HepG2 (cell line): Measurements from ENCODE around the gene DMRTB1. TPM values are rescaled to one million over a fixed set of nuclear protein-coding genes. Genes with fewer than 3 reads are reported as not detected.

ENCODE experiments used
- ATAC-seq: fragments of 200-7000 bp; cut with Tn5 transposase; 3 replicates; pipeline ENCODE4 v1.9.1; 2020; ENCODE audit warnings: mild to moderate bottlenecking, moderate library complexity
- BruUV-seq: library from RNA; stranded (reverse); fragments of 400-500 nt; replicated peaks from 2 replicates; lab custom pipeline; 2021; lab: Mats Ljungman, UMichigan
- CTCF ChIA-PET: fragments of 300-600 bp; formaldehyde crosslinking; extraction: SDS; loops from one replicate; lab custom pipeline; 2021; ENCODE audit warnings: low total read pairs, inconsistent platforms, low intra/inter-chr PET ratio; lab: Yijun Ruan, JAX
- POLR2A ChIA-PET: fragments of 350-600 bp; sonication (Branson Sonifier 250); formaldehyde crosslinking; loops from one replicate; lab custom pipeline; 2020; ENCODE audit warnings: antibody characterized with exemption, inconsistent platforms; lab: Yijun Ruan, JAX
- DNase-seq: peaks from one replicate; pipeline ENCODE4 v3.0.0-alpha.2; 2015; ENCODE audit warnings: low spot score
- FAIRE-seq: peaks from 3 replicates; lab custom pipeline; 2011; peaks lifted over from hg19 to GRCh38; lab: Jason Lieb, UNC
- H2AFZ ChIP-seq: one replicate; pipeline ENCODE4 v1.6.1; 2011; ENCODE audit warnings: low read length, inconsistent platforms
- H3K27ac ChIP-seq: fragments of 300-600 bp; 3 replicates; pipeline ENCODE4 v1.8.0; 2011; ENCODE audit warnings: mixed run types, mild to moderate bottlenecking, mixed read lengths, low read length, inconsistent platforms; ENCODE audit not compliant: insufficient read depth; ENCODE audit errors: extremely low read length
- H3K27me3 ChIP-seq, 2 experiments: fragments of 200-600 bp in 1 of 2; 2 replicates in 1 of 2; 3 replicates in 1 of 2; pipeline versions ENCODE4 v1.6.0 to v1.8.0; 2011; ENCODE audit warnings: low read length in 2 of 2, mild to moderate bottlenecking in 2 of 2, moderate library complexity in 2 of 2, inconsistent platforms in 1 of 2; ENCODE audit not compliant: insufficient read depth in 2 of 2, control insufficient read depth in 1 of 2
- H3K36me3 ChIP-seq, 2 experiments: fragments of 200-600 bp in 1 of 2; replicated peaks in 1 of 2; 2 replicates in 1 of 2; 3 replicates in 1 of 2; pipeline versions ENCODE4 v1.5.1 to v1.8.0; 2011; ENCODE audit warnings: low read length in 2 of 2, inconsistent platforms in 1 of 2; ENCODE audit not compliant: insufficient read depth in 2 of 2, control insufficient read depth in 1 of 2
- H3K4me1 ChIP-seq: 2 replicates; pipeline ENCODE4 v1.5.1; 2012; ENCODE audit warnings: low read length, inconsistent platforms; ENCODE audit not compliant: insufficient read depth
- H3K4me2 ChIP-seq: 2 replicates; pipeline ENCODE4 v1.6.0; 2011; ENCODE audit warnings: low read depth, low read length, inconsistent platforms
- H3K4me3 ChIP-seq, 3 experiments: fragments of 200-600 bp in 1 of 3; sonication (generic), shearing (Covaris generic) in 1 of 3; replicated peaks in 1 of 3; 2 replicates each; pipeline ENCODE4 v1.5.1; 2011 to 2016; ENCODE audit warnings: low read length in 3 of 3, inconsistent platforms in 2 of 3, low read depth in 2 of 3, mild to moderate bottlenecking in 2 of 3, control low read depth in 1 of 3, mixed read lengths in 1 of 3; ENCODE audit not compliant: insufficient read depth in 1 of 3
- H3K79me2 ChIP-seq: one replicate; pipeline ENCODE4 v1.6.1; 2011; ENCODE audit warnings: low read length, inconsistent platforms; ENCODE audit not compliant: insufficient read depth
- H3K9ac ChIP-seq: 2 replicates; pipeline ENCODE4 v1.6.0; 2011; ENCODE audit warnings: mild to moderate bottlenecking, low read depth, low read length, inconsistent platforms; ENCODE audit not compliant: insufficient read depth
- H3K9me3 ChIP-seq: 2 replicates; pipeline ENCODE4 v1.5.1; 2012; ENCODE audit warnings: mild to moderate bottlenecking, low read length
- H4K20me1 ChIP-seq: 2 replicates; pipeline ENCODE4 v1.6.0; 2011; ENCODE audit warnings: inconsistent platforms, mild to moderate bottlenecking, low read length, moderate library complexity; ENCODE audit not compliant: insufficient read depth
- CENPT ChIP-seq: sonication (generic); formaldehyde crosslinking; IDR thresholded peaks from 2 replicates; pipeline ENCODE4 v1.8.0; 2022; ENCODE audit warnings: low read depth, mild to moderate bottlenecking, moderate library complexity, missing genetic modification reagents
- MED13 ChIP-seq: sonication (generic); formaldehyde crosslinking; IDR thresholded peaks from 2 replicates; pipeline ENCODE4 v1.5.0; 2020; ENCODE audit warnings: missing genetic modification reagents
- NR0B2 ChIP-seq: sonication (generic); formaldehyde crosslinking; IDR thresholded peaks from 2 replicates; pipeline ENCODE4 v1.4.0; 2020; ENCODE audit warnings: mild to moderate bottlenecking, missing genetic modification reagents
- ZNF124 ChIP-seq: sonication (generic); formaldehyde crosslinking; IDR thresholded peaks from 2 replicates; pipeline ENCODE4 v1.4.0; 2020; ENCODE audit warnings: missing genetic modification reagents
- ZNF709 ChIP-seq: sonication (generic); formaldehyde crosslinking; IDR thresholded peaks from 2 replicates; pipeline ENCODE4 v1.5.0; 2020; ENCODE audit warnings: mild to moderate bottlenecking, missing genetic modification reagents
- ZNF782 ChIP-seq: sonication (generic); formaldehyde crosslinking; IDR thresholded peaks from 2 replicates; pipeline ENCODE4 v1.4.0; 2020; ENCODE audit warnings: missing genetic modification reagents, mild to moderate bottlenecking, borderline replicate concordance
- in situ Hi-C: cut with HindIII; loops from 2 replicates; pipeline ENCODE4 v1.10.0; 2017; ENCODE audit warnings: low pct_unique_long_range_greater_than_20kb; ENCODE audit not compliant: extremely low pct_ligation_motif_present
- intact Hi-C: fragments of 100-400 bp; cut with micrococcal nuclease; formaldehyde crosslinking; loops from one replicate; pipeline ENCODE4 v1.10.0; 2022; ENCODE audit not compliant: unreplicated experiment
- polyA plus RNA-seq, 8 experiments: library from polyadenylated mRNA; depleted of rRNA in 3 of 8; stranded (reverse) in 7 of 8; unstranded in 1 of 8; fragments of >200 nt; fragmentation: Illumina TruSeq in 4 of 8; extraction: Trizol in 4 of 8; gene quantifications; 2 replicates each; pipeline versions ENCODE4 v1.2.1 to v1.2.3, GENCODE V29; 2011 to 2016; ENCODE audit warnings: low read depth in 4 of 8, missing spikeins in 1 of 8, mixed read lengths in 1 of 8; ENCODE audit not compliant: insufficient read depth in 1 of 8
- total RNA-seq, 5 experiments: library from RNA; depleted of rRNA; stranded (reverse); fragments of >200 nt; fragmentation: Illumina TruSeq; extraction: Trizol; gene quantifications; 2 replicates each; pipeline ENCODE4 v1.2.3, GENCODE V29; 2016; ENCODE audit warnings: low read depth in 1 of 5

Gene DMRTB1
- total and polyA plus RNA-seq, 2 of the 13 experiments (the other 11 are each of a cell fraction or from before 2014, with no cell fraction given), result not detected

DNA sequence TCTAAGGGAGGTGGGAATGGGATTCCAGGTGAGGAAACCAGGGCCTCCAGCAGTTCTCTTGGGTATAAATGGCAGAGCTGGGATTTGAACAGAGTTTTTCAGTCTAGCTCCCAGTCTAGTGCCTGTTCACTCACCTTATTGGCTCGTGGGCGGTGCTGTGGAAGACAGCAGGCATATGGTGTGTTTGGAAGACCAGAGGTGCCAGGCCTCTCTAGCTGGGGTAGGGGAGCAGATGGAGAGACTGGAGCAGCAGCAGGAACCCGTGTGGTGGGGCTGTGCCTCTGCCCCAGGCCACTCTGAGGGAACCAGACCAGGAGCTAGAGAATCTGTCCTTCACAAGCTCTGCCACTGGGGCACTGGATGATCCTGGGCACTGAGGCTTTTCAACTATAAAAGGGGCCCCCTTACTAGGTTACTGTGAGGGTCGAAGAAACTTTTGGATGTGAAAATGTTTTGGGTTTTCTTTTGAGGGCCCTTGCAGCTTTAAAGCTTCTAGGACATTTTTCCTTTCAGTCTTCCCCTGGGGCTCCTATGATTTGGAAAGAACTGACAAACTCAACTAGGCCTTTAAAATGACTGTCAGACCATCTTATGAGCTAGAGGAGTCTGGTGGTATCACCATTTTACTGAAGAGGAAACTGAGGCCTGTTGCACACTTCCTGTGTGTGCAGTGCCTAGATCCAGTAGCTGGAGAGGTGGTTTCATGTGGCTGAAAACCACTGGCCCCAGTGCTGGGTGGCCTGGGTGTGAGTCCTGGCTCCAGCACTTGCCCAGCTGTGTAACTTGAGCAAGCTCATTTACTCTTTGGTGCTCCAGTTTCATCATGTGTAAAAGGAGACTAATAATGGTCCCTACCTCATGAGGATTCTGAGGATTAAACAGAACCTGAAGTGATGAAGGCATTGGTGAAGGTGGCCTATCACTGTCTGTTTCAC is 6.1 kb downstream of the DMRTB1 start (continued):
- TF ChIP-seq NR0B2 (CRISPR knock-in tag) (no peak), ZNF124 (no peak), CENPT (no peak)

- Histone ChIP-seq H2AFZ (no peak overlapping the region), H3K9me3 (no peaks in the 10 kb centered on the region), H3K4me3 (no peak overlapping the region), H3K36me3 (no peaks in the 10 kb centered on the region), H3K4me2 (no peak overlapping the region), H3K27me3 (peaks cover 3 to 25% of the 10 kb centered on the region in 2 experiments; a peak in 3 of 5 replicates), H3K27ac (no peak overlapping the region), H3K9ac (no peak overlapping the region), H3K79me2 (no peaks in the 10 kb centered on the region), H3K4me1 (no peaks in the 10 kb centered on the region), H4K20me1 (no peaks in the 10 kb centered on the region)
- BruUV-seq, result no TSS peak
- ChIA-PET POLR2A (no interaction called here), CTCF (no interaction called here)
- intact Hi-C loops (no loop called here), in situ Hi-C loops (no loop called here)
- TF ChIP-seq ZNF709, result no peak
- TF ChIP-seq ZNF782, result no peak
- no peak for TF ChIP-seq MED13 (CRISPR knock-in tag)
- FAIRE-seq, result no peak
- DNase-seq, result no peak
- no peak for ATAC-seq
Measured at GRCh38 chr1:53467391-53467790, 8.2 kb downstream of the DMRTB1 start.
